Glomerular endothelial cell (primary cell): ENCODE results near the gene LRFN5. TPM values are rescaled to one million over a fixed set of nuclear protein-coding genes. Genes with fewer than 3 reads are reported as not detected.
"Not testable (repeated sequence)": the region's sequence is repeated elsewhere in the genome, so short reads cannot be mapped to it uniquely, and the experiment has no call there.

Experiments used
- DNase-seq: peaks from one replicate; pipeline ENCODE4 v3.0.0-alpha.2; 2011; ENCODE audit warnings: low read depth, low spot score; ENCODE audit errors: extremely low read depth
- total RNA-seq: library from RNA; depleted of rRNA; stranded (reverse); fragments of >200 nt; gene quantifications from 2 replicates; pipeline ENCODE4 v1.2.3, GENCODE V29; 2015

LRFN5 gene
- total RNA-seq, 1 donor from 2014 or later, result 0.41 TPM

DNA sequence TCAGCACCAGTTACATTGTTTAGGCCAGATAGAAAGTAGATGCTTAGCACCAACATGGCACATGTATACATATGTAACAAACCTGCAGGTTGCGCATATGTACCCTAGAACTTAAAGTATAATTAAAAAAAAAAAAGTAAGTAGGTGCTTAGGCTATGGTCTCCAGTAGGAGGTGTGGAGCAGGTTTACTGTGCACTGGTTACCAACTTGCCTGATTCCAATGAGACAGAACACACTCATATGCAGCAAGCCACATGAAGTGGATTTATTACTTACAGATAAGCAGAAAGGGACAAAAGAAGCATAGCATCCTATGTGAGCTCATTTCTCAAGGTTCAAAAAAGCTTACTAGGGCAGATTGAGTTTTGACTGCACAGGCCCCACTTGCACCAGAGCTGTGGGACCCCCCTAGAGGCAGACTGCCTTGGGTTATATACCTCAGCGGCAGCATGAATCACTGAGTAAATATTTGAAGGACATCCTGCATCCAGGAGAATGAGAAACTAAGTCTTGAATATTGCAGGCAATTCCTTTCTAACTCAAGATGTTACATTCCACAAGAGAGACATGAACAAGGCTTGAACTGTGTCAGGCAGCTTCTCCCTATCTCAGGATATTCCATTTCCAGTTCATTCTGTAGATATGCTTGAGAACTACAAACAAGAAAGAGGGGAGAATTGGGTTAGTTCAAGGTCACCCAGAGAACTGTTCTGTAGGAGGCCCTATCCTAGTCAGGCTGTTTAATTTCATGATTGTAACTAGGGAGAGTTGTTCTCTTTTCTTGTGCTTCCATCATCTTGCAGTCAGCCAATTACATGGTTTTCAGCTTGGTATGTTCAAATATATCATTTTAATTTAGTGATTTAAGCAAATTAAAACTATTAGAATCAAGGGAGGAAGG lies 30.1 kb downstream of the LRFN5 start:
- DNase-seq, result no peak

DNA sequence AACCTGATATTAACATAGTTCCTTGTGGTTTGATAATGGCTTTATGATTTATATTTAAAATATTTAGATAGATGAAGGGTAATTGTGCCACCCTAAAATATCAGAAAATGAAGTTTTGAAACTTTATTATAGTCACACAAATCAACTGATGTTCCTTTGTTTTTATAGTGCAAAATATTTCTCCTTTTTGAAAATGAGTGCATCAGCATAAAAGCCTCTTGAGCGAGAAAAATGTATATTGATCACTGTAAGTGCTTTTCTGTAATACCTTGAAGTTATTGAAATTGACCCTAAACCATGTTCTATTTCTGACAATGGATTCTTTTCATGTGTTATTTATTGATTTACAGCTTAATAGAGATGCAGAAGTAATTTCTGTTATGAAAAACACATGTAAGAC lies 35.0 kb downstream of the LRFN5 start:
- no peak for DNase-seq

DNA sequence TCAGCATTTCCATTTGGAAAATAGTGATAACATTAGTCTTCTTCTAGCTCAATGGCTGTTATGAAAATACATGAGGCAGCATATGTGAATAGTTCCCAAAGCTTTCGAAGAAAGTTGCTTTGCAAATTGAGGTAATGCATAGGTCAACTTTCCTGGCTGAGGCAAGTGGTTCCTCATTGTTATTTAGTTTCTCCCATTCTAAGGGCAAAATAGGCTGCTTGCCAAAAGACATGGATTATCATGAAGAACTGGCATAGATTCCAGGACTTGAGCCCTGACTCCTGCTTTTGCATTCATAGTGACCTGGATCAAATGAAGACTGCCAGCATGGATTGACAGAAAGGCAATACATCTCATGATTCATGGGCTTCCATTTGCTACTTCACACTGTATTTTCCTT lies 35.7 kb downstream of the LRFN5 start:
- no peak for DNase-seq

DNA sequence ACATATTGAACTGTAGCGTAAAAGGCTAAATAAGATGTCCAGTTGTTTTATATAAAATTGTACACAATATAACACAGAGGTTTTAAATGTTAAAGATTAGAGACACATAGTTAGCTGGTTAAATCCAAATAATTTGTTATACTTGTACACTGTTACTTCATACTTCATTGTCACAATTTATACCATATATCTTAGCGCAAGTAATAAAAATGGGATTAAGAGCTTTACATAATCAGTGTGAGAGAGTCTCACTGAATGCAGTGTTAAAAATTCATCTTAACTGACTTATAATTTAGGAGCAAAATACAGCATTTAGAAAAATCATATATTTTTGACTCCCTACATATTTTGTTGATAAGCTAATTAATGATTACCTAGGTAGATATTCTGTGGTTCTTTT lies 36.1 kb downstream of the LRFN5 start:
- DNase-seq, result no peak

DNA sequence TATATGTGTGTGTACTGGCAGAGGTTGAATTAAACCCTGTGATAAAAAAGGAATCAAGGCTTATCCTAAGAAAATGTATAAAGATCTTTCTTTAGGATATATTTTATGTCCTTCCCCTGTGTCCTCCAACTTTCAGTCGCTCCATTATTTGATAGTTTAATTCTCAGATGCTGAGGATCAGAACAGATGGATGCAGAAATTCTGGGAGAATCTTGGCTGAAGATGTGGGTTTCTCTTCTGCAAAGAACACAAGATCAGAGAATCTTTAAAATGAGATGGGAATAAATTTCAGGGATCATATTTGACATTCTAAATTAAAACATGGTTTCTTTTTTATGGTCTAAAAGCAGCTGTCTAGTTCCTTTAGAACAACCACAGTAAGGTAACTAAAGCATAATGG lies 37.9 kb downstream of the LRFN5 start:
- no peak for DNase-seq

DNA sequence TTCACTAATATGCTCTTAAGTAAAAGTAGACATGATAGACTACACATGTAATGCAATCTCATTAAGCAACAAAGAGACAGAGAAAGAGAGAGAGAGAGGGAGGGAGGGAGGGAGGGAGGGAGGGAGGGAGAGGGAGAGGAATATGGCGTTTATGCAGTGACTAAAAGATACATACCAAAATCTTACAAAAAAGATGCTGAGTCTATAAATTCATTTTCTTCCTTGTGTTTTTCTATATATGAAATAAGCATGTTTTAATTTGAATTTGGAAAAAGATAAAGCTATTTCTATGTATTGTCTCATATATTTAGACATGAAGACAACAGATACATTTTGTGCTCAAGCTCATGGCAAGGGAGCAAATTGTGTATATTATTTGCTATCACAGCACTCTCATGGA lies 44.1 kb downstream of the LRFN5 start:
- no peak for DNase-seq

DNA sequence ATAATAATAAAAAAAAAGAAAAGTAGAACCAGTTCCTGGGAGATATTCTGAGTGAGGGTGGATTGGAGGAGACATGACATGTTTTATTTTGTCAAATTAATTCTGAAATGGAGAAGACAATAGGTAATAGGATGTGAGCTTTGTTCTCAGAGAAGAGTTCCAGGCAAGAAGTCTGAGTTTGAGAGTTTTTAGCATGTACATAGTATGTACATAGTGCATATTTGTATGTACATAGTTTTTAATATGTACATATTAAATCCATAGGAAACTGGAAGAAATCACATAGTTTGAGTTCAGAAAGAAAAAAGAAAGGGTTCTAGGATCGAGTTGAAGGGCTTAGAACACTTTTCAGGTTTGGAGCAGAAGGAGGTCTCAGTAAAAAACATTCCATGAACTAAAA lies 47.5 kb downstream of the LRFN5 start:
- DNase-seq, result no peak

DNA sequence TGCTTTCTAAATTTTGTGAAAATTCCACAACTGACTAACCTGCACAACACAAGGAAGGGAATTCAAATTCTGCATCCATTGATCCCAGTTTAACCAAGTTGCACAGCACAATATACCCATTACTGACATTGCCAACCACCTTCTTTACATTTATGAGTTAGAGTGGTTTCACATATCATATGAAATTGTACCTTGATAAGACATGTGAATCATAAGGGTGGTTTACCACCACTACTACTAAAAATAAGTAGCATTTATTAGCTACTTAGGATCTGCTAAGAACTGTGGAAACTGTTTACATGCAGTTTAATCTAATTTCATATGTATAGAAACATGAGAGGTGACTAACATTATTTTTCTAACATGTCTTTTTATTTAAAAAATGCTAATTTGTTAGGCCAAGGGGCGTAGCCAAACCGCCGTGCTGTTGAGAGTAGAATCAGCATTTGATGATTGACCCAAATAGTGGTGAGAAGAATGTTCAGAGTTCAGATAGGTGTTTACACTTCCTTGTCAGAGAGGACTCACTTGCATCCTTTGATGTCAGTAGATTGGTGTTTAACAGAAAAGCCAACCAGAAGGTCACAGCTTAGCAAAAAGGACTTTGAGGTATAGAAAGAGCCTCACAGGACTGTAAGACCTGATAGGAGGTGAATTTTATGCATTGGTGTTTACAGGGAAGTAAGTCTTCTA lies 56.2 kb downstream of the LRFN5 start:
- DNase-seq, result no peak

DNA sequence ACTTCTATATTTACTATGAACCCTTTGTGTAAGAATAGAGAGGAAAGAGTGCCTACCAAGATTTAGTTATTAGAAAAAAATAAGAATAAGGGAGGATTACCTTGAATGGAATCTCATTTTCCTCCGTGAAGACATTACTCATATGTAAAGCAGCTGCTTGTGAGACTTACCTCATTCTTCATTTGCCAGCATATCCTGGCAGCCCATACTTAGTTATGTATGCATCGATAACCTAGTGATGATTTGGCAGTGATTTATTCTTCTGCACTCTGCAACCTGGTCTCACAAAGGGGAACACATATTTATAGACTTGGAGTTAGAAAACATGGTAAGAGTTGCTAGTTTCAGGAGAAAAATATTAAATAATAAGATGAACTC lies 56.8 kb downstream of the LRFN5 start:
- no peak for DNase-seq

DNA sequence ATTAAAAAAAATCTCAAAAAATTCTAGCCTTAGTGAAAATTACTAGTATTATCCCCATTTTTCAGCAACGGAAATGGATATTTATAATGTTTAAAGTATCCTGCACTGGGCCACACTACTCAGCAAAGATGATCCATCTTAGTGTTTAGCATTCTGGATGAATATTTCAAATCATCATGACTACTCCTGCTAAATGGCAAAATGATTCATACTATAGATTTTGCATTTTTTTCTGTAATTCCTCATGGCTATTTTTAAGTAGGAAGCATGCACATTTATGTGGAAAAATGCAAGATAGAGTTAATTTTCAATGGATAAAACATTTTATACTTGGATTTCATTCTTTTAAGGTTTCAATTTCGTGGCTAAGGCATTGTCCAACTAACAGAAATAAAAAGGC lies 59.6 kb downstream of the LRFN5 start:
- DNase-seq, result no peak

DNA sequence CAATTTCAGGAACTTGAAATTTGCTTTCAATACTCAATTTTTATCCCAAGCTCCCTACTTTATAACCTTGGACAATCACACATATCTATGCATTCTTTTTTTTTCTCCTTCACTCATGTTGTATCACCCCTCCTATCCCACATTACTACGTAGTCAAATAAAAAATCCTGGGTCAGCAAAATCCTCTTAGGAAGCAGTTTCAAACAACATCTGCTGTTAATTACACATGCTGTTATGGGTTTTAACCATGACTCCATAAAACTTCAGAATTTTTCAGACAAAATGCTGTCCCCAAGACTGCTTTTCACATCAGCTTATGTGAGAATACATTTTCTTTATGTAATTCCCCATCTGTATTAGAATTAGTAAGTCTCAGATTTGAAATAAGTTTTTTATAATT lies 61.7 kb downstream of the LRFN5 start:
- DNase-seq, result no peak

DNA sequence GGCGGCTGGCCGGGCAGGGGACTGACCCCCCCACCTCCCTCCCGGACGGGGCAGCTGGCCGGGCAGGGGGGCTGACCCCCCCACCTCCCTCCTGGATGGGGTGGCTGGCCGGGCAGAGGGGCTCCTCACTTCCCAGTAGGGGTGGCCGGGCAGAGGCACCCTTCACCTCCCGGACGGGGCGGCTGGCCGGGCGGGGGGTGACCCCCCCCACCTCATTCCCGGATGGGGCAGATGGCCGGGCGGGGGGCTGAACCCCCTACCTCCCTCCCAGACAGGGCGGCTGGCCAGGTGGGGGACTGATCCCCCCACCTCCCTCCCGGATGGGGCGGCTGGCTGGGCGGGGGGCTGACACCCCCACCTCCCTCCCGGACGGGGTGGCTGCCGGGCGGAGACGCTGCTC lies 66.9 kb downstream of the LRFN5 start:
- not testable (repeated sequence) for DNase-seq

DNA sequence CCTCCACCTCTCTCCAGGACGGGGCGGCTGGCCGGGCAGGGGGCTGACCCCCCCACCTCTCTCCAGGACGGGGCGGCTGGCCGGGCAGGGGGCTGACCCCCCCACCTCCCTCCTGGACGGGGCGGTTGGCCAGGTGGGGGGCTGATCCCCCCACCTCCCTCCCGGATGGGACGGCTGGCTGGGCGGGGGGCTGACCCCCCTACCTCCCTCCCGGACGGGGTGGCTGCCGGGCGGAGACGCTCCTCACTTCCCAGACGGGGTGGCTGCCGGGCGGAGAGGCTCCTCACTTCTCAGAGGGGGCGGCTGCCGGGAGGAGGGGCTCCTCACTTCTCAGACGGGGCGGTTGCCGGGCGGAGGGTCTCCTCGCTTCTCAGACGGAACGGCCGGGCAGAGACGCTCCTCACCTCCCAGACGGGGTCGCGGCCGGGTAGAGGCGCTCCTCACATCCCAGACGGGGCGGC lies 67.9 kb downstream of the LRFN5 start:
- DNase-seq, result not testable (repeated sequence)

DNA sequence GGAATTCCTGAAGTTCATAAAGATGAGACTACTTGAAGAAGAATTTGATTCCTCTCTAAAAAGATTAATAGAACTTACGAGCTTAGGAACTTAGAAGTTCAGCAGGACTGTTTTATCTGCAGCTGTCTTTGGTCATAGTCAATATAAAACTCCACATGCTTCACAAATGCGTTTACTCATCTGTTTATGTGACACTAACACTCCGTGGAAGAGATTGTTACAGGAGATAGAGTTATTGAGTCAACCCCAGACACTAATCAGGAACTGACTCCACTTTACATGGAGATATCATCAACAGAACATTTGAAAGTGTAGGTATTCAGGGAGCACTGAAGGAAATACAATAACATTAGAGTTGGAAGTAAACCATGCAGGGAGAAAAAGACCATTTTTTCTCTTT lies 92.8 kb downstream of the LRFN5 start:
- DNase-seq, result no peak

DNA sequence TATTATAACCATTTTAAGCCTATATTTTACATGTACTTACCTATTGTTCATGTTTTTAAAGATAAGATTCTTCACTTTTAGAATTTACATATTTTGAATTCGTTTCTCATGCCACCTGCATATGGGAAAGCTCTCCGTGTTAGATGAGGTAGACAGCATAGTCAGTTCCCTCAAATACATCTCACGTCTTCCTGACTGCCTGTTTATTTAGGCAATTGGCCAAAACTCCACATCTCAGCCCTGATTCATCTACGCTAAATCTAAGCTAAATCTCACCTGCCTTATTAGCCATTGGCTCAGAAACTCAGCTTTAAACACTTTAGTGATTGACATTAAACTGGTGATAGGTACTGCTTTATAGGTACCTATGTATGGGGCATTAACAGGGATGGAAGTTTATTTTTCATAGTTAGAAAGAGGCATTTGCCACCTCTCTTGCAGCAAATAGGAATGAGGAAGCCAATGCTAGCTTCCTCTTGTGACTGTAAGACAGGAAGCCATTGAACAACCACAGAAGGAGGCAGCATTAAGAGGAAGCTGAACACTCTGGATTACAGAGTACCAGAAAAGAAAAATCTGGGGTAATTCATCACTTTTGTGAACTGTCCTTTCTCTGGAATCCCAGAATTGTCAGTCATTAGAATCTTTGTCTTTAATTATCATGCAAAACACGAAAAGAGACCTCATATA lies 111.9 kb downstream of the LRFN5 start:
- no peak for DNase-seq

DNA sequence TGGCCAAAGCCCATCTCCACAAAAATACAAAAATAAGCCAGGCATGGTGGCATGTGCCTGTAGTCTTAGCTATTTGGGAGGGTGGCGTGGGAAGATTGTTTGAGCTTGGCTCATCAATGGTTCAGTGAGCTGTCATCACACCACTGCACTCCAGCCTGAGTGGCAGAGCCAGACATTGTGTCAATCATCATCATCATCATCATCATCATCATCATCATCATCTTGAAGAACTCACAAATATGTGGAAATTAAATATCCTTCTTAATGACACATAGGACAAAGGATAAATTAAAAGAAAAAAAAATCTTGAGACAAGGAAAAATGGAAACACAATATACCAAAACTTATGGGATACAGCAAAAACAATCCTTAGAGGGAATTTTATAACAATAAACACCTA lies 132.5 kb downstream of the LRFN5 start:
- DNase-seq, result no peak

DNA sequence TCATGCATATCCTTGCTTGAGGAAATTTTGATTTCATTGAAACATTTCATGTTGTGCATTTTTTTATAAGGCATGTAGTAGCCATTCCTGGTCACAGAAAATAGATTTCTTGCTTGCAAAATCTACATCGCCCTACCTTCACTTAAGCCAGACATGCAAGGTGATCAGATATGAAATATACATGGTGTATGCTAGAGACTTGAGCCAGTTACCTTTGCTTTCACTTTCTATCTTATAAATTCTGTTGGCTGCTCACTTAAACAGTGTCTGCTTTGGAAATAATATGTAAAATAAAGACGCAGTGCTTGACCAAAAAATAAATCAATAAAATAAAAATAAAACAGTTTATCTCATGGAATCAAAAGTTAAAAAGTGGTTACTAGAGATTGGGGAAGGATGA lies 136.5 kb downstream of the LRFN5 start:
- no peak for DNase-seq

DNA sequence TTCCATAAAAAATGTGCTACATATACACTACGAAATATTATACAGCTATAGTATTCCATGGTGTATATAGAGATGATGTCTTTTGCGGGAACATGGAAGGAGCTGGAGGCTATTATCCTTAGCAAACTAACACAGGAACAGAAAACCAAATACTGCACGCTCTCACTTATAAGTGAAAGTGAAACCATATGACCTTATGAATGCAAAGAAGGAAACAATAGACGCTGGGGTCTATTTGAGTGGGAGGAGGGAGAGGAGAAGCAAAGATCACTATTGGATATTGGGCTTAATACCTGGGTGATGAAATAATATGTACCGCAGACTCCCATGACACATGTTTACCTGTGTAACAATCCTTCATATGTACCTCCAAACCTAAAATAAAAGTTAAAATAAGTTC lies 142.8 kb downstream of the LRFN5 start:
- DNase-seq, result no peak

DNA sequence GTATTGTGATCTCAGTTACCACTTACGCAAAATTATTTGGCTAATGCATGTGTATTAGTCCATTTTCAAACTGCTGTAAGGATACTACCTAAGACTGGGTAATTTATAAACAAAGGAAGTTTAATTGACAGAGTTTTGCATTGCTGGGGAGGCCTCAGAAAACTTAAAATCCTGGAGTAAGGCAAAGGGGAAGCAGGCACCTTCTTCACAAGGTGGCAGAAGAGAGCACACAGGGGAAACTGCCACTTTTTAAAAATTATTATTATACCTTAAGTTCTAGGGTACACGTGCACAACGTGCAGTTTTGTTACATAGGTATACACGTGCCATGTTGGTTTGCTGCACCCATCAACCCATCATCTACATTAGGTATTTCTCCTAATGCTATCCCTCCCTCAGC lies 143.9 kb downstream of the LRFN5 start:
- not testable (repeated sequence) for DNase-seq

DNA sequence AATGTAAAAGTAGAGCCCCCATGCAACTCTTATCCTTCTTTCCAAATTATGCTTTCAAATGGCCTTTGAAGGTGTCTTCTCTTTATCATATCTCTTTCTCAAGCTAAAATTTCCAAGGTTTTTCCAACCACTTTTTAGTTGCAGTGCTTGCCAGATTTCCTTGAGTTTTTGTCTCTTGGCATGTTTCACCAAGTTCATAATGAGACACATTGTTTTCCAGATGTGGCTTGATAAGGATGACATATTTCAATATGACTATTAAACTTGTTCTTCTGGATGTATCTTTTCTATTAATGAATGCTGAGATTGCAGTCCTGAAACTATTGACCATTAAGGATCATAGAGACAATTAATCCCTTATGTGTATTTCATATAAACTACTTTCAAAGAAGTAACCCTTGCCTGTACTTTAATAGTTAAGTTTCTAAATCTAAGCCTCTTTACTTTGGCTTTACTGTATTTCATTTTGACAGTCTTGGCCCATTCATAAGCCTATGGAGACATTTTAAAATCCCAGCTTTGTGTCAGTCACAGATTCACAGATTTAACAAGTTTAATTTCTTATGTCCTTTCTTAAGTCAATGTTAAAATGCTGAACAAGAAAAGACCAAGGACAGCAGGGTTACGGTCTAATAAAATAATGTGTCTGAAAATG lies 151.5 kb downstream of the LRFN5 start:
- no peak for DNase-seq

DNA sequence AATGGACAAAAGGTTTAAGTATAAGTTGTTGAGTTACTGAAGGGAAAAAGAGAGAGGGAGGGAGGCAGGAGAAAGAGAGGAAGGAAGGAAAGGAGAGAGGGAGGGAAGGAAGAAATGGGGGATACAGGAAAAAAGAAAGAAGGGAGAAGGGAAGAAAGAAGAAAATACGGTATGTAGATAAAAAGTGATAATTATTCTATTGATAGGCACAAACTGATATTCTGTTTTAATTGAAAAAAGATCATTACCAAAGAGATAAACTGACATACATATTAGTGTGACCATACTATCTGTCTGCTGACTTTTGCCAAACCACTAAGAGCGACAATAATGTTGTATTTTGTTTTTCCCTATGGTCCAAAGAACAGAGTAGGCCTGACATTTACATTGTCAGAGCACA lies 154.5 kb downstream of the LRFN5 start:
- DNase-seq, result no peak
